HEK293T (cell line): ENCODE measurements around the gene SFXN4.

ENCODE experiments used
- ARNT ChIP-seq: fragments of 450-650 bp; IDR thresholded peaks from 2 replicates; pipeline ENCODE4 v1.6.1; 2017; ENCODE audit warnings: mild to moderate bottlenecking
- BHLHE40 ChIP-seq: fragments of 450-650 bp; IDR thresholded peaks from 2 replicates; pipeline ENCODE4 v1.6.1; 2016; ENCODE audit warnings: mild to moderate bottlenecking, moderate library complexity, borderline replicate concordance
- ELF4 ChIP-seq: fragments of 450-650 bp; IDR thresholded peaks from 2 replicates; pipeline ENCODE4 v1.6.1; 2017; ENCODE audit warnings: antibody characterized with exemption
- FOXA1 ChIP-seq: fragments of 450-650 bp; IDR thresholded peaks from 2 replicates; pipeline ENCODE4 v1.6.1; 2016; ENCODE audit warnings: mild to moderate bottlenecking
- FOXM1 ChIP-seq: fragments of 450-650 bp; IDR thresholded peaks from 2 replicates; pipeline ENCODE4 v1.6.1; 2017; ENCODE audit warnings: mild to moderate bottlenecking, borderline replicate concordance
- HDGF ChIP-seq: fragments of 450-650 bp; IDR thresholded peaks from 2 replicates; pipeline ENCODE4 v1.6.1; 2017; ENCODE audit warnings: antibody characterized with exemption, borderline replicate concordance
- NFRKB ChIP-seq: fragments of 450-650 bp; IDR thresholded peaks from 2 replicates; pipeline ENCODE4 v1.6.1; 2016; ENCODE audit warnings: mild to moderate bottlenecking, moderate library complexity
- SP1 ChIP-seq: fragments of 450-650 bp; IDR thresholded peaks from 2 replicates; pipeline ENCODE4 v1.6.1; 2017
- SUZ12 ChIP-seq: fragments of 450-650 bp; IDR thresholded peaks from 2 replicates; pipeline ENCODE4 v1.6.1; 2016; ENCODE audit warnings: mild to moderate bottlenecking
- TARDBP ChIP-seq: fragments of 450-650 bp; IDR thresholded peaks from 2 replicates; pipeline ENCODE4 v1.6.1; 2016
- ZNF384 ChIP-seq: fragments of 450-650 bp; IDR thresholded peaks from 2 replicates; pipeline ENCODE4 v1.6.1; 2016

- no peak for TF ChIP-seq TARDBP
- no peak for TF ChIP-seq ELF4
- TF ChIP-seq BHLHE40 = no peak
- TF ChIP-seq FOXM1 = no peak
- no peak for TF ChIP-seq ZNF384
- no peak for TF ChIP-seq SP1
- no peak for TF ChIP-seq HDGF
- TF ChIP-seq FOXA1 = no peak
- TF ChIP-seq ARNT = no peak
- TF ChIP-seq NFRKB = no peak
- TF ChIP-seq SUZ12 = no peak
Observed at GRCh38 chr10:119090968-119091367, 74.5 kb downstream of the SFXN4 start.
